ENCODE measurements around the gene KIF21A.

The KIF21A gene

GRCh38 chr12:39252628-39253027 lies 190.3 kb downstream of the KIF21A start:
- DNase-seq: no peak
